ENCODE data around the gene GPR39. TPM values are rescaled to one million over a fixed set of nuclear protein-coding genes. Genes with fewer than 3 reads are reported as not detected.

The GPR39 gene
- total and polyA plus RNA-seq, 2 donors (not counting 3 experiments of a cell fraction or from before 2014, with no cell fraction given): 0.03 to 0.20 TPM

GRCh38 chr2:132463719-132464118, 47.1 kb downstream of the GPR39 start:
- no peaks in the 10 kb centered on the region for H3K27me3 ChIP-seq (ENCODE audit: control insufficient read depth in 2 of 2, insufficient read depth in 2 of 2, low read length in 2 of 2)
- no peak for FAIRE-seq
- TF ChIP-seq FOS (IDR thresholded peaks at IDR 0.05; ENCODE audit: borderline replicate concordance, insufficient read depth, low read length): no peak
- no peak for TF ChIP-seq POLR2AphosphoS5 (IDR thresholded peaks at IDR 0.05; ENCODE audit: insufficient read depth, low read depth, low read length)
- no peak for TF ChIP-seq POLR2A (IDR thresholded peaks at IDR 0.05; ENCODE audit: low read depth, low read length)
- no peaks in the 10 kb centered on the region for H3K4me1 ChIP-seq (ENCODE audit: control insufficient read depth, extremely low read depth, insufficient read depth, low read length)
- H4K20me1 ChIP-seq (replicated peaks; ENCODE audit: control insufficient read depth, extremely low read depth, insufficient read depth, low read length): no peaks in the 10 kb centered on the region
- H3K9ac ChIP-seq (replicated peaks; ENCODE audit: extremely low read depth, insufficient read depth, low read length): no peak overlapping the region
- H3K27ac ChIP-seq (ENCODE audit: insufficient read depth, low read depth, low read length): no peak overlapping the region
- BruUV-seq (replicated peaks): no TSS peak
- dilution Hi-C loops (cut with MboI; ENCODE audit: extremely low pct_ligation_motif_present, low sequenced_read_pairs) (no loop called here), intact Hi-C loops (cut with micrococcal nuclease) (no loop called here)
- H2AFZ ChIP-seq (ENCODE audit: low read depth, low read length): no peak overlapping the region
- no peaks in the 10 kb centered on the region for H3K79me2 ChIP-seq (ENCODE audit: control insufficient read depth, insufficient read depth, low read length)
- no peak overlapping the region for H3K4me3 ChIP-seq (replicated peaks in 1 of 3; ENCODE audit: insufficient read depth in 1 of 3, low read depth in 1 of 3, low read length in 3 of 3)
- H3K9me1 ChIP-seq (replicated peaks; ENCODE audit: control insufficient read depth, extremely low read depth, insufficient read depth, low read length): no peaks in the 10 kb centered on the region
- H3K9me3 ChIP-seq (replicated peaks; ENCODE audit: control insufficient read depth, insufficient read depth, low read length): peaks cover 6% of the 10 kb centered on the region
- DNase-seq (ENCODE audit: low read depth, low spot score): no peak
- H3K36me3 ChIP-seq (ENCODE audit: control insufficient read depth in 2 of 2, extremely low read depth in 1 of 2, insufficient read depth in 2 of 2, low read length in 2 of 2): no peaks in the 10 kb centered on the region
- ChIA-PET CTCF (no interaction called here), POLR2A (no interaction called here)
- no peak overlapping the region for H3K4me2 ChIP-seq (ENCODE audit: insufficient read depth, low read length)

GRCh38 chr2:132465917-132466316, 49.3 kb downstream of the GPR39 start:
- Histone ChIP-seq H3K4me2 (ENCODE audit: insufficient read depth, low read length) (no peak overlapping the region), H3K36me3 (ENCODE audit: control insufficient read depth in 2 of 2, extremely low read depth in 1 of 2, insufficient read depth in 2 of 2, low read length in 2 of 2) (no peaks in the 10 kb centered on the region), H4K20me1 (replicated peaks; ENCODE audit: control insufficient read depth, extremely low read depth, insufficient read depth, low read length) (no peaks in the 10 kb centered on the region), H3K9me1 (replicated peaks; ENCODE audit: control insufficient read depth, extremely low read depth, insufficient read depth, low read length) (no peaks in the 10 kb centered on the region), H3K27ac (ENCODE audit: insufficient read depth, low read depth, low read length) (no peak overlapping the region), H3K4me1 (ENCODE audit: control insufficient read depth, extremely low read depth, insufficient read depth, low read length) (no peaks in the 10 kb centered on the region), H3K79me2 (ENCODE audit: control insufficient read depth, insufficient read depth, low read length) (no peaks in the 10 kb centered on the region), H3K4me3 (replicated peaks in 1 of 3; ENCODE audit: insufficient read depth in 1 of 3, low read depth in 1 of 3, low read length in 3 of 3) (no peak overlapping the region), H3K9ac (replicated peaks; ENCODE audit: extremely low read depth, insufficient read depth, low read length) (no peak overlapping the region), H3K9me3 (replicated peaks; ENCODE audit: control insufficient read depth, insufficient read depth, low read length) (peaks cover 6% of the 10 kb centered on the region), H2AFZ (ENCODE audit: low read depth, low read length) (no peak overlapping the region), H3K27me3 (ENCODE audit: control insufficient read depth in 2 of 2, insufficient read depth in 2 of 2, low read length in 2 of 2) (no peaks in the 10 kb centered on the region)
- BruUV-seq (replicated peaks): no TSS peak
- ChIA-PET CTCF (no interaction called here), POLR2A (no interaction called here)
- DNase-seq (ENCODE audit: low read depth, low spot score) (no peak), FAIRE-seq (no peak)
- dilution Hi-C loops (cut with MboI; ENCODE audit: extremely low pct_ligation_motif_present, low sequenced_read_pairs): no loop called here
- no peak for TF ChIP-seq POLR2A (IDR thresholded peaks at IDR 0.05; ENCODE audit: low read depth, low read length)
- no peak for TF ChIP-seq POLR2AphosphoS5 (IDR thresholded peaks at IDR 0.05; ENCODE audit: insufficient read depth, low read depth, low read length)
- no peak for TF ChIP-seq CTCF (IDR thresholded peaks at IDR 0.05; ENCODE audit: extremely low read depth in 1 of 2, insufficient read depth in 1 of 2, low read depth in 1 of 2, low read length in 2 of 2)
- no peak for TF ChIP-seq GATA2 (IDR thresholded peaks at IDR 0.05; ENCODE audit: insufficient read depth, insufficient read length, low read depth, low read length)
- TF ChIP-seq EZH2 (IDR thresholded peaks at IDR 0.05; ENCODE audit: borderline replicate concordance, low read depth, low read length, severe bottlenecking): no peak
- no peak for TF ChIP-seq JUN (IDR thresholded peaks at IDR 0.05; ENCODE audit: borderline replicate concordance, insufficient read depth, insufficient read length, low read depth)
- TF ChIP-seq MYC (IDR thresholded peaks at IDR 0.05; ENCODE audit: low read depth, low read length): no peak
- no peak for TF ChIP-seq FOS (IDR thresholded peaks at IDR 0.05; ENCODE audit: borderline replicate concordance, insufficient read depth, low read length)
- TF ChIP-seq MAX (IDR thresholded peaks at IDR 0.05; ENCODE audit: insufficient read depth, insufficient read length): no peak
- intact Hi-C loops (cut with micrococcal nuclease): no loop called here
